Thoracic aorta (tissue), 2 donors: ENCODE measurements around the gene RRAD. TPM values are rescaled to one million over a fixed set of nuclear protein-coding genes. Genes with fewer than 3 reads are reported as not detected.

Experiments
- ATAC-seq: fragments of 150-250 bp; one replicate; pipeline ENCODE4 v1.8.0; 2017; ENCODE audit warnings: low read depth; ENCODE audit not compliant: insufficient number of reproducible peaks, low FRiP score
- DNase-seq: peaks from one replicate; pipeline ENCODE4 v3.0.0-alpha.2; 2020; ENCODE audit warnings: low spot score
- H3K27ac ChIP-seq, 2 donors: fragments of 200-600 bp; sonication (generic); 1 replicate in 1 of 2; 2 replicates in 1 of 2; pipeline ENCODE4 v1.5.1; 2016; ENCODE audit warnings: mild to moderate bottlenecking in 2 of 2, moderate library complexity in 2 of 2
- H3K27me3 ChIP-seq: fragments of 200-600 bp; sonication (generic); replicated peaks from 2 replicates; pipeline ENCODE4 v1.6.0; 2016; ENCODE audit warnings: mild to moderate bottlenecking; ENCODE audit not compliant: insufficient read depth
- H3K36me3 ChIP-seq: fragments of 200-600 bp; sonication (generic); one replicate; pipeline ENCODE4 v1.5.1; 2016
- H3K4me1 ChIP-seq, 2 donors: fragments of 200-600 bp; sonication (generic); 1 replicate in 1 of 2; 2 replicates in 1 of 2; pipeline versions ENCODE4 v1.5.1 to v1.6.0; 2016; ENCODE audit warnings: low read depth in 2 of 2, mild to moderate bottlenecking in 1 of 2; ENCODE audit not compliant: control insufficient read depth in 1 of 2
- H3K4me3 ChIP-seq: fragments of 200-600 bp; sonication (generic); 2 replicates; pipeline ENCODE4 v1.5.1; 2016; ENCODE audit warnings: mild to moderate bottlenecking
- H3K9me3 ChIP-seq: fragments of 200-600 bp; sonication (generic); 2 replicates; pipeline ENCODE4 v1.5.1; 2016
- CTCF ChIP-seq: fragments of 200-600 bp; sonication (generic); IDR thresholded peaks from one replicate; pipeline ENCODE4 v1.5.1; 2019; ENCODE audit warnings: antibody characterized with exemption
- total RNA-seq, 2 donors: library from RNA; depleted of rRNA; stranded (reverse); fragments of >200 nt; gene quantifications; one replicate each; pipeline versions ENCODE4 v1.1.0 to v1.2.3, GENCODE V29; 2016

RRAD gene
- total RNA-seq, 2 donors from 2014 or later: 43.2 to 88.3 TPM

GRCh38 chr16:66911801-66912200 lies 13.5 kb downstream of the RRAD start:
- Histone ChIP-seq H3K27ac (no peak overlapping the region), H3K4me1 (peaks cover 0 to 10% of the 10 kb centered on the region in 2 donors), H3K27me3 (no peaks in the 10 kb centered on the region), H3K4me3 (no peak overlapping the region), H3K9me3 (no peaks in the 10 kb centered on the region), H3K36me3 (no peaks in the 10 kb centered on the region)
- DNase-seq (no peak), ATAC-seq (no peak)
- no peak for TF ChIP-seq CTCF

GRCh38 chr16:66911112-66911511 lies 14.2 kb downstream of the RRAD start:
- ATAC-seq: no peak

GRCh38 chr16:66910175-66910940 lies 15.0 kb downstream of the RRAD start:
- Histone ChIP-seq H3K9me3 (no peaks in the 10 kb centered on the region), H3K4me3 (no peak overlapping the region), H3K27ac (no peak overlapping the region), H3K4me1 (peaks cover 5 to 22% of the 10 kb centered on the region in 2 donors), H3K27me3 (no peaks in the 10 kb centered on the region), H3K36me3 (no peaks in the 10 kb centered on the region)
- TF ChIP-seq CTCF: no peak
- ATAC-seq: no peak
- DNase-seq: no peak

More at GRCh38 chr16:66911112-66911511, 14.2 kb downstream of the RRAD start:
- TF ChIP-seq CTCF: no peak
- Histone ChIP-seq H3K4me1 (peaks cover 0 to 15% of the 10 kb centered on the region in 2 donors), H3K27ac (no peak overlapping the region), H3K36me3 (no peaks in the 10 kb centered on the region), H3K27me3 (no peaks in the 10 kb centered on the region), H3K9me3 (no peaks in the 10 kb centered on the region), H3K4me3 (no peak overlapping the region)
- DNase-seq: no peak

- Histone ChIP-seq H3K4me3 (no peak overlapping the region), H3K4me1 (peaks cover 19 to 36% of the 10 kb centered on the region in 2 donors), H3K27ac (no peak overlapping the region), H3K9me3 (no peaks in the 10 kb centered on the region), H3K36me3 (no peaks in the 10 kb centered on the region), H3K27me3 (no peaks in the 10 kb centered on the region)
- ATAC-seq (no peak), DNase-seq (no peak)
- TF ChIP-seq CTCF: no peak
Measured at GRCh38 chr16:66908762-66909559, 16.4 kb downstream of the RRAD start.

GRCh38 chr16:66908116-66908515 lies 17.2 kb downstream of the RRAD start:
- no peaks in the 10 kb centered on the region for H3K9me3 ChIP-seq
- no peak overlapping the region for H3K27ac ChIP-seq
- no peak overlapping the region for H3K4me3 ChIP-seq
- peaks cover 26 to 45% of the 10 kb centered on the region in 2 donors for H3K4me1 ChIP-seq
- H3K36me3 ChIP-seq: no peaks in the 10 kb centered on the region
- H3K27me3 ChIP-seq: no peaks in the 10 kb centered on the region
- DNase-seq (no peak), ATAC-seq (no peak)
- TF ChIP-seq CTCF: no peak
